K562 (cell line): ENCODE results near the gene TPRG1L. TPM values are rescaled to one million over a fixed set of nuclear protein-coding genes. Genes with fewer than 3 reads are reported as not detected.
A peak's percentile ranks its signal among the peaks of the same experiment; 100 is the strongest.

Source experiments
- CC2D1A ChIP-seq: fragments of 450-650 bp; IDR thresholded peaks from 2 replicates; pipeline ENCODE4 v1.6.1; 2017; ENCODE audit warnings: mild to moderate bottlenecking
- ESRRA ChIP-seq: fragments of 450-650 bp; IDR thresholded peaks from 2 replicates; pipeline ENCODE4 v1.6.1; 2014; ENCODE audit warnings: low read depth, mild to moderate bottlenecking, moderate library complexity, borderline replicate concordance
- ETV6 ChIP-seq, 3 experiments: fragments of 150-350 bp in 1 of 3; sonication (generic) in 1 of 3; formaldehyde crosslinking in 1 of 3; IDR thresholded peaks; 2 replicates each; pipeline versions ENCODE4 v1.6.1 to v1.8.0; 2014 to 2022; ENCODE audit warnings: borderline replicate concordance in 2 of 3, low read depth in 2 of 3, antibody characterized with exemption in 1 of 3, low read length in 1 of 3, mild to moderate bottlenecking in 1 of 3, missing genetic modification reagents in 1 of 3
- FOXA3 ChIP-seq, 2 experiments: fragments of 450-650 bp in 1 of 2; sonication (generic) in 1 of 2; formaldehyde crosslinking; IDR thresholded peaks in 1 of 2; conservative IDR thresholded peaks in 1 of 2; 2 replicates each; pipeline versions ENCODE4 v1.4.0 to v1.8.0; 2020 to 2022; ENCODE audit warnings: mild to moderate bottlenecking in 2 of 2, missing genetic modification reagents in 1 of 2
- KHSRP ChIP-seq: fragments of 450-650 bp; IDR thresholded peaks from 2 replicates; pipeline ENCODE4 v1.6.1; 2017
- MCM3 ChIP-seq: fragments of 450-650 bp; IDR thresholded peaks from 2 replicates; pipeline ENCODE4 v1.6.1; 2016
- MIER1 ChIP-seq: fragments of 450-650 bp; IDR thresholded peaks from 2 replicates; pipeline ENCODE4 v1.6.1; 2016; ENCODE audit warnings: antibody characterized with exemption, mild to moderate bottlenecking, low read depth
- MTF1 ChIP-seq: fragments of 250-450 bp; sonication (Bioruptor Pico); IDR thresholded peaks from 2 replicates; pipeline ENCODE4 v1.9.0; 2021; ENCODE audit warnings: moderate library complexity, mild to moderate bottlenecking, inconsistent platforms, borderline replicate concordance
- NUFIP1 ChIP-seq: fragments of 450-650 bp; IDR thresholded peaks from 2 replicates; pipeline ENCODE4 v1.6.1; 2018; ENCODE audit not compliant: partially characterized antibody
- SFPQ ChIP-seq: fragments of 200-400 bp; formaldehyde crosslinking; IDR thresholded peaks from 2 replicates; pipeline ENCODE4 v1.6.1; 2017; ENCODE audit warnings: mild to moderate bottlenecking, low read depth, low read length, moderate library complexity
- SMARCA5 ChIP-seq: fragments of 450-650 bp; IDR thresholded peaks from 2 replicates; pipeline ENCODE4 v1.6.1; 2016
- TCF7L2 ChIP-seq: fragments of 150-350 bp; IDR thresholded peaks from 2 replicates; pipeline ENCODE4 v1.6.1; 2016; ENCODE audit warnings: low read depth, mild to moderate bottlenecking, low read length, moderate library complexity
- ZNF717 ChIP-seq: fragments of 250-450 bp; sonication (Bioruptor Pico); IDR thresholded peaks from 2 replicates; pipeline ENCODE4 v1.5.0; 2021
- polyA plus RNA-seq, 8 experiments: library from polyadenylated mRNA; depleted of rRNA in 4 of 8; stranded (reverse) in 5 of 8; unstranded in 3 of 8; fragments of >200 nt; fragmentation: Nextera tagmentation in 2 of 8; fragmentation: Illumina TruSeq in 1 of 8; extraction: Ambion mirVana in 2 of 8; extraction: Trizol in 1 of 8; gene quantifications; 2 replicates each; pipeline versions ENCODE4 v1.2.1 to v1.2.3, GENCODE V29; 2011 to 2014; ENCODE audit warnings: inconsistent platforms in 1 of 8, missing spikeins in 1 of 8
- total RNA-seq, 7 experiments: library from RNA; depleted of rRNA in 6 of 7; stranded (reverse); fragments of >200 nt in 6 of 7; fragmentation: Illumina TruSeq in 2 of 7; extraction: Trizol in 2 of 7; gene quantifications; 2 replicates each; pipeline versions ENCODE4 v1.2.1 to v1.2.3, GENCODE V29; 2011 to 2021; ENCODE audit warnings: low replicate concordance in 1 of 7
- TF ChIP-seq, protein P1 (sequence below), 2 experiments: fragments of 450-650 bp; conservative IDR thresholded peaks; 2 replicates each; pipeline ENCODE4 v1.6.1; 2017; ENCODE audit warnings: mild to moderate bottlenecking in 2 of 2, moderate library complexity in 2 of 2

Gene TPRG1L
- total and polyA plus RNA-seq, 9 of the 15 experiments (the other 6 are each of a cell fraction or from before 2014, with no cell fraction given): 1.6 to 11.0 (median 6.2) TPM

DNA sequence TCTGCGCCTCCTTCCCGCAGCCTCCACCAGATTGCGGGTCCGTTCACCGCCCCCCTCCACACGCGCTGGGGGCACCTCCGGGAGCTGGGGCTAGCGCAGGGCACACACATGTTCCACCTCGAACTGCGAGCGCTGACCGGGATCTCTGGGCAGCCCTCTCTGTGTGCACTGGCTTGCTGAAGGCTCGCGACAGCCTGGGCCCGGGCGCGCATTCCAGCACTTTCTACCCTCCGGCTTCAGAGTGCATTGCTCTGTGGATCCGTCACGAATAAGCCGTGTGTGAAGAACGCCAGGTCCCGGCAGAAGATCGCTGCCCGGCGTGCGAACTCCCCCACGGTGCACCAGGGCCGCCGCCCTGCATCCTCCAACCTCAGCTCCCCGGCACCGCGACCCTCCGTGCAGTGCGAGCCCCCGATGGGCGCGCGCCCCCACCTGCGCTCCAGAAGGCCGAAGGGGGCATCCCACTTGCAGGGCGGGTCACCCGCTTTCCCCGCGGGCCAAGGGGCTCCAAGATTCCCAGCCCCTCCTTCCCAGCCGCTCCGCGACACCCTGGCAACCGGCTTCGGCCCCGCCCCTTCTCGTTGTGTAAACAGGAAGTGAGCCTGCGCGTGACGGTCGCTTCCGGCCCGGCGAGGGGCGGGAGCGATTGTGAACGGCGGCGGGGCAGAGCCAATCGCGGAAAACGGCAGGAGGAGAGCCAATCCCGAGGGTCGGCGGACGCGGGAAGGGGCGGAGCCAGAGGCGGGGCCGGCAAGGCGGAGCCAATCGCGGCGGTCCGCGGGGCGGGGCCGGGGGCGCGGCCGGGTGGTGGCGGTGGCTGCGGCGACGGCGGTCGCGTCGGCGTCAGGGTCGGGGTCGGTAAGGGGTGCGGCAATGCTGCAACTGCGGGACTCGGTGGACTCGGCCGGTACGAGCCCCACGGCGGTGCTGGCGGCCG lies at the start of gene TPRG1L (continued):
- TF ChIP-seq MCM3: no peak
- TF ChIP-seq SMARCA5: no peak
- no peak for TF ChIP-seq TCF7L2
- TF ChIP-seq KHSRP: no peak
- no peak for TF ChIP-seq ZNF717 (CRISPR knock-in tag)
- no peak for TF ChIP-seq ETV6 (IDR thresholded peaks at IDR 0.05; ENCODE audit: borderline replicate concordance in 1 of 2, low read depth in 2 of 2, low read length in 1 of 2)
- TF ChIP-seq ETV6 (CRISPR knock-in tag; IDR thresholded peaks at IDR 0.05; ENCODE audit: borderline replicate concordance): no peak
- no peak for TF ChIP-seq NUFIP1
- no peak for TF ChIP-seq SFPQ
- peak; percentile 99 to 100 for TF ChIP-seq FOXA3 (CRISPR knock-in tag; conservative IDR thresholded peaks at IDR 0.05 in 1 of 2, IDR thresholded peaks at IDR 0.05 in 1 of 2)
- TF ChIP-seq MTF1 (CRISPR knock-in tag): no peak
- TF ChIP-seq, protein P1, sequence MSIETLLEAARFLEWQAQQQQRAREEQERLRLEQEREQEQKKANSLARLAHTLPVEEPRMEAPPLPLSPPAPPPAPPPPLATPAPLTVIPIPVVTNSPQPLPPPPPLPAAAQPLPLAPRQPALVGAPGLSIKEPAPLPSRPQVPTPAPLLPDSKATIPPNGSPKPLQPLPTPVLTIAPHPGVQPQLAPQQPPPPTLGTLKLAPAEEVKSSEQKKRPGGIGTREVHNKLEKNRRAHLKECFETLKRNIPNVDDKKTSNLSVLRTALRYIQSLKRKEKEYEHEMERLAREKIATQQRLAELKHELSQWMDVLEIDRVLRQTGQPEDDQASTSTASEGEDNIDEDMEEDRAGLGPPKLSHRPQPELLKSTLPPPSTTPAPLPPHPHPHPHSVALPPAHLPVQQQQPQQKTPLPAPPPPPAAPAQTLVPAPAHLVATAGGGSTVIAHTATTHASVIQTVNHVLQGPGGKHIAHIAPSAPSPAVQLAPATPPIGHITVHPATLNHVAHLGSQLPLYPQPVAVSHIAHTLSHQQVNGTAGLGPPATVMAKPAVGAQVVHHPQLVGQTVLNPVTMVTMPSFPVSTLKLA (conservative IDR thresholded peaks at IDR 0.05): peak; percentile 100
- peak; percentile 22; the same call in 1 of the 2 replicates for TF ChIP-seq ESRRA
- no peak for TF ChIP-seq CC2D1A
- TF ChIP-seq MIER1: no peak
